VCaP (cell line): ENCODE results near the gene INTS14.

Source experiments
- H3K27ac ChIP-seq: fragments of 450-650 bp; 2 replicates; pipeline ENCODE4 v1.5.1; 2017
- CTCF ChIP-seq: fragments of 450-650 bp; conservative IDR thresholded peaks from 2 replicates; pipeline ENCODE4 v1.5.1; 2017; ENCODE audit warnings: mild to moderate bottlenecking, moderate library complexity

Gene INTS14

GRCh38 chr15:65547841-65548240 is 63.1 kb downstream of the INTS14 start:
- TF ChIP-seq CTCF = no peak
- peak overlapping the region; percentile 29 for H3K27ac ChIP-seq

GRCh38 chr15:65541231-65541820 is 69.6 kb downstream of the INTS14 start:
- peak overlapping the region; percentile 8; the same call in 1 of the 2 replicates for H3K27ac ChIP-seq
- no peak for TF ChIP-seq CTCF

- no peak for TF ChIP-seq CTCF
- no peak overlapping the region for H3K27ac ChIP-seq
These were observed 70.6 kb downstream of the INTS14 start for GRCh38 chr15:65540314-65540713.

- TF ChIP-seq CTCF = no peak
- peak overlapping the region; percentile 94 for H3K27ac ChIP-seq
These were observed 75.7 kb downstream of the INTS14 start for GRCh38 chr15:65535192-65535591.

- H3K27ac ChIP-seq = peak overlapping the region; percentile 94
- TF ChIP-seq CTCF = no peak
These were observed 77.7 kb downstream of the INTS14 start for GRCh38 chr15:65533057-65533756.

- peak overlapping the region; percentile 94 for H3K27ac ChIP-seq
- no peak for TF ChIP-seq CTCF
These were observed 78.2 kb downstream of the INTS14 start for GRCh38 chr15:65532738-65533051.

- H3K27ac ChIP-seq = peak within 1 kb of the TSS; percentile 94
- no peak; the same call in 1 of the 2 replicates for TF ChIP-seq CTCF
These were observed 80.4 kb downstream of the INTS14 start, which contains the start of gene HACD3 for GRCh38 chr15:65530318-65531111. Gene HACD3, plus strand, starts transcription at chr15:65530463. Its CDS starts 169 bp downstream, at chr15:65530632.
